Measurements from ENCODE around the gene SLC43A2.

SLC43A2 gene

DNA sequence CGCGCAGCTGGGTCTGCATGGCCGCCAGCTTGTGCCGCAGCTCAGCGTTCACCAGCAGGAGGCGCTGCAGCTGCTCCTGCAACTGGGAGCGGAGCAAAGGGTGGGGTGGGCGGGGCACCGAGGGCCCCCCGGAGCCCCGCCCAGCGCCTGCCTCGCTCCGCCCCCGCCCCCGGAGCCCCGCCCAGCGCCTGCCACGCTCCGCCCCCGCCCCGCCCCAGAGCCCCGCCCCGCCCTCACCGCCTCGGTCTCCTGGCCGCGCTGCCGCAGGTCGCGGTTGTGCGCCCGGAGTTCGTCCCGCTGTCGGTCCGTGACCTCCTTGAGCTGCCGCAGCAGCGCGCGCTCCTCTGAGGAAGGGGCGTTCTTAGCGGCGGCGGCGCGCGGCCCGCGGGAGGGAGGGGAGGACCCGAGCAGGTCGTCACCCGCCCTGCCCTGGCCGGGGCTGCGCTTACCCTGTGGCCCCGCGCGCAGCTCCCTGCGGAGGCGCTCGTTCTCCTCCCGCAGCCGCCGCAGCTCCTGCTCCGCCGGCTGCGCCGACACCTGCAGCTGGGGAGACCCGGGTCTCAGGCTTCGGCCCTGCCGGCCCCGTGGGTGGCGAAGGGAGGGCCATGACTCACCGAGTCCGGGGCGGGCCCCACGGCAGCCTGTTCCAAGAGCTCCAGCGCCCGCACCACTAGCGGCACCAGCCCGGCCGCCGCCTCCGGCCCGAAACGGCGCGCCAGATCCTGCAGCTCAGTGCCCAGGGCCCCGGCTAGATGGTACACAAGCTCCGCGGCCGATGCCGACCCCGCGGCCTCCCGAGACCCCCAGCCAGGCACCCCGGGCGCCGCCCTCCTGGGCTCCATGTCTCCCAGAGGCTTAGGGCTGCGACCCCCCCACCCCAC is 20.6 kb upstream of the SLC43A2 start (continued):
- TF ChIP-seq SP2 (tag by site-specific recombination; IDR thresholded peaks at IDR 0.05), result no peak
- no peak for TF ChIP-seq ZFP3 (tag by site-specific recombination; IDR thresholded peaks at IDR 0.05; ENCODE audit: low read depth)
- no peak for TF ChIP-seq ZNF514 (tag by site-specific recombination; IDR thresholded peaks at IDR 0.05)
- TF ChIP-seq ZBTB20 (tag by site-specific recombination; IDR thresholded peaks at IDR 0.05), result peak; percentile 97
- peak; percentile 8; the same call in 1 of the 2 replicates for TF ChIP-seq ZNF394 (tag by site-specific recombination; IDR thresholded peaks at IDR 0.05; ENCODE audit: borderline replicate concordance)
- peak; percentile 74 for TF ChIP-seq ZEB2 (tag by site-specific recombination; IDR thresholded peaks at IDR 0.05)
- TF ChIP-seq GLI2 (tag by site-specific recombination; IDR thresholded peaks at IDR 0.05; ENCODE audit: borderline replicate concordance, low read depth), result no peak
- TF ChIP-seq, protein P1, sequence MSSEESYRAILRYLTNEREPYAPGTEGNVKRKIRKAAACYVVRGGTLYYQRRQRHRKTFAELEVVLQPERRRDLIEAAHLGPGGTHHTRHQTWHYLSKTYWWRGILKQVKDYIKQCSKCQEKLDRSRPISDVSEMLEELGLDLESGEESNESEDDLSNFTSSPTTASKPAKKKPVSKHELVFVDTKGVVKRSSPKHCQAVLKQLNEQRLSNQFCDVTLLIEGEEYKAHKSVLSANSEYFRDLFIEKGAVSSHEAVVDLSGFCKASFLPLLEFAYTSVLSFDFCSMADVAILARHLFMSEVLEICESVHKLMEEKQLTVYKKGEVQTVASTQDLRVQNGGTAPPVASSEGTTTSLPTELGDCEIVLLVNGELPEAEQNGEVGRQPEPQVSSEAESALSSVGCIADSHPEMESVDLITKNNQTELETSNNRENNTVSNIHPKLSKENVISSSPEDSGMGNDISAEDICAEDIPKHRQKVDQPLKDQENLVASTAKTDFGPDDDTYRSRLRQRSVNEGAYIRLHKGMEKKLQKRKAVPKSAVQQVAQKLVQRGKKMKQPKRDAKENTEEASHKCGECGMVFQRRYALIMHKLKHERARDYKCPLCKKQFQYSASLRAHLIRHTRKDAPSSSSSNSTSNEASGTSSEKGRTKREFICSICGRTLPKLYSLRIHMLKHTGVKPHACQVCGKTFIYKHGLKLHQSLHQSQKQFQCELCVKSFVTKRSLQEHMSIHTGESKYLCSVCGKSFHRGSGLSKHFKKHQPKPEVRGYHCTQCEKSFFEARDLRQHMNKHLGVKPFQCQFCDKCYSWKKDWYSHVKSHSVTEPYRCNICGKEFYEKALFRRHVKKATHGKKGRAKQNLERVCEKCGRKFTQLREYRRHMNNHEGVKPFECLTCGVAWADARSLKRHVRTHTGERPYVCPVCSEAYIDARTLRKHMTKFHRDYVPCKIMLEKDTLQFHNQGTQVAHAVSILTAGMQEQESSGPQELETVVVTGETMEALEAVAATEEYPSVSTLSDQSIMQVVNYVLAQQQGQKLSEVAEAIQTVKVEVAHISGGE (tag by site-specific recombination; conservative IDR thresholded peaks at IDR 0.05; ENCODE audit: low read depth), result peak; percentile 30; the same call in 1 of the 2 replicates
- peak; percentile 68 for TF ChIP-seq ZSCAN30 (tag by site-specific recombination; IDR thresholded peaks at IDR 0.05)
- peak; percentile 23 for TF ChIP-seq CTCF (tag by site-specific recombination; IDR thresholded peaks at IDR 0.05)
- TF ChIP-seq ZSCAN23 (tag by site-specific recombination; IDR thresholded peaks at IDR 0.05), result no peak; the same call in 1 of the 2 replicates
- no peak for TF ChIP-seq ZNF626 (tag by site-specific recombination; IDR thresholded peaks at IDR 0.05)
- peak; percentile 85; the same call in 1 of the 2 replicates for TF ChIP-seq ZNF398 (tag by site-specific recombination; IDR thresholded peaks at IDR 0.05)
- TF ChIP-seq SCRT1 (tag by site-specific recombination; IDR thresholded peaks at IDR 0.05; ENCODE audit: borderline replicate concordance), result no peak
- TF ChIP-seq ZNF510 (tag by site-specific recombination; IDR thresholded peaks at IDR 0.05; ENCODE audit: insufficient replicate concordance), result no peak
- TF ChIP-seq ZNF274 (IDR thresholded peaks at IDR 0.05; ENCODE audit: low read length), result no peak
- TF ChIP-seq ZNF274 (tag by site-specific recombination; IDR thresholded peaks at IDR 0.05; ENCODE audit: borderline replicate concordance), result no peak
- no peak for TF ChIP-seq ZNF37A (tag by site-specific recombination; IDR thresholded peaks at IDR 0.05)
- TF ChIP-seq ATF2 (tag by site-specific recombination; IDR thresholded peaks at IDR 0.05; ENCODE audit: low read depth), result no peak
- no peak for TF ChIP-seq ZNF146 (tag by site-specific recombination; IDR thresholded peaks at IDR 0.05)
- peak; percentile 96 for TF ChIP-seq GLIS2 (tag by site-specific recombination; IDR thresholded peaks at IDR 0.05)
- TF ChIP-seq PBX3 (CRISPR knock-in tag; IDR thresholded peaks at IDR 0.05), result peak; percentile 53
- peak; percentile 82; the same call in 1 of the 2 replicates for TF ChIP-seq PRDM10 (tag by site-specific recombination; IDR thresholded peaks at IDR 0.05)
- peak; percentile 74 for TF ChIP-seq ZXDB (tag by site-specific recombination; IDR thresholded peaks at IDR 0.05)
- no peak for TF ChIP-seq ZNF311 (tag by site-specific recombination; IDR thresholded peaks at IDR 0.05; ENCODE audit: borderline replicate concordance)
